GM23338 (cell line): Measurements from ENCODE around the gene POLR1A. TPM values are rescaled to one million over a fixed set of nuclear protein-coding genes. Genes with fewer than 3 reads are reported as not detected.

ENCODE experiments used
- ATAC-seq: fragments of 200-7000 bp; cut with Tn5 transposase; 3 replicates; pipeline ENCODE4 v1.9.1; 2020
- DNase-seq: peaks from one replicate; pipeline ENCODE4 v3.0.0-alpha.2; 2015; ENCODE audit warnings: low spot score
- H2AFZ ChIP-seq: fragments of 200-600 bp; sonication (generic); 2 replicates; pipeline ENCODE4 v1.8.0; 2016; ENCODE audit warnings: antibody characterized with exemption, mild to moderate bottlenecking, moderate library complexity
- H3F3A ChIP-seq: fragments of 200-600 bp; sonication (generic); replicated peaks from 2 replicates; pipeline ENCODE4 v1.8.0; 2017; ENCODE audit warnings: antibody characterized with exemption, mixed run types, low read depth
- H3K27ac ChIP-seq: fragments of 200-600 bp; sonication (generic); 2 replicates; pipeline ENCODE4 v1.6.1; 2016; ENCODE audit warnings: low read depth
- H3K27me3 ChIP-seq: fragments of 200-600 bp; sonication (generic); 2 replicates; pipeline ENCODE4 v1.8.0; 2016; ENCODE audit warnings: mild to moderate bottlenecking, mixed run types, moderate library complexity; ENCODE audit not compliant: insufficient read depth
- H3K36me3 ChIP-seq: fragments of 200-600 bp; sonication (generic); 2 replicates; pipeline ENCODE4 v1.8.0; 2016; ENCODE audit warnings: mild to moderate bottlenecking; ENCODE audit not compliant: insufficient read depth
- H3K4me1 ChIP-seq: fragments of 200-600 bp; sonication (generic); 2 replicates; pipeline ENCODE4 v1.8.0; 2016; ENCODE audit warnings: mild to moderate bottlenecking, moderate library complexity; ENCODE audit not compliant: insufficient read depth
- H3K4me2 ChIP-seq: fragments of 200-600 bp; sonication (generic); 2 replicates; pipeline ENCODE4 v1.7.1; 2017; ENCODE audit warnings: mixed run types
- H3K4me3 ChIP-seq: fragments of 200-600 bp; sonication (generic); 2 replicates; pipeline ENCODE4 v1.6.1; 2016; ENCODE audit warnings: mixed run types
- H3K79me2 ChIP-seq: fragments of 200-600 bp; sonication (generic); replicated peaks from 2 replicates; pipeline ENCODE4 v1.8.0; 2017; ENCODE audit warnings: mild to moderate bottlenecking; ENCODE audit not compliant: insufficient read depth
- H3K9me2 ChIP-seq: fragments of 200-600 bp; sonication (generic); 2 replicates; pipeline ENCODE4 v1.8.0; 2017; ENCODE audit not compliant: insufficient read depth
- H4K20me1 ChIP-seq: fragments of 200-600 bp; sonication (generic); replicated peaks from 2 replicates; pipeline ENCODE4 v1.8.0; 2017; ENCODE audit warnings: mild to moderate bottlenecking; ENCODE audit not compliant: insufficient read depth
- H3K27ac Mint-ChIP-seq: 2 replicates; pipeline ENCODE4 v1.8.0; 2020; ENCODE audit warnings: inconsistent platforms, mild to moderate bottlenecking, moderate library complexity, mixed read lengths
- H3K27me3 Mint-ChIP-seq: 3 replicates; pipeline ENCODE4 v1.8.0; 2022; ENCODE audit warnings: low read depth, mild to moderate bottlenecking, moderate library complexity, mixed read lengths, inconsistent platforms; ENCODE audit not compliant: insufficient read depth, poor library complexity
- H3K36me3 Mint-ChIP-seq: 3 replicates; pipeline ENCODE4 v1.8.0; 2021; ENCODE audit warnings: low read depth, mild to moderate bottlenecking, inconsistent platforms, moderate library complexity, mixed read lengths
- H3K4me1 Mint-ChIP-seq: 3 replicates; pipeline ENCODE4 v1.8.0; 2020; ENCODE audit warnings: mild to moderate bottlenecking, inconsistent platforms, mixed read lengths
- H3K4me3 Mint-ChIP-seq: 3 replicates; pipeline ENCODE4 v1.8.0; 2021; ENCODE audit warnings: moderate library complexity, mild to moderate bottlenecking, inconsistent platforms, mixed read lengths
- H3K9me3 Mint-ChIP-seq: 3 replicates; pipeline ENCODE4 v1.8.0; 2020; ENCODE audit warnings: moderate library complexity, mild to moderate bottlenecking, inconsistent platforms, mixed read lengths
- CREB1 ChIP-seq: fragments of 250-450 bp; sonication (Bioruptor Pico); IDR thresholded peaks from 2 replicates; pipeline ENCODE4 v1.5.0; 2020; ENCODE audit warnings: low read depth, mild to moderate bottlenecking, moderate library complexity
- EZH2 ChIP-seq: fragments of 200-600 bp; sonication (generic); IDR thresholded peaks from one replicate; pipeline ENCODE4 v1.8.0; 2017; ENCODE audit warnings: antibody characterized with exemption, mild to moderate bottlenecking, low read depth; ENCODE audit not compliant: unreplicated experiment
- EZH2phosphoT487 ChIP-seq: fragments of 200-600 bp; sonication (generic); IDR thresholded peaks from one replicate; pipeline ENCODE4 v1.8.1; 2018; ENCODE audit warnings: antibody characterized with exemption; ENCODE audit not compliant: unreplicated experiment
- JUNB ChIP-seq: IDR thresholded peaks from one replicate; pipeline ENCODE4 v1.6.1; 2016; ENCODE audit warnings: antibody characterized with exemption; ENCODE audit not compliant: unreplicated experiment
- NANOG ChIP-seq: IDR thresholded peaks from 2 replicates; pipeline ENCODE4 v1.6.1; 2016; ENCODE audit warnings: antibody characterized with exemption, borderline replicate concordance
- POLR2AphosphoS5 ChIP-seq: IDR thresholded peaks from 2 replicates; pipeline ENCODE4 v1.6.1; 2016; ENCODE audit warnings: antibody characterized with exemption, low read depth
- STAT1 ChIP-seq: IDR thresholded peaks from one replicate; pipeline ENCODE4 v1.6.1; 2016; ENCODE audit warnings: antibody characterized with exemption; ENCODE audit not compliant: unreplicated experiment
- ZNF114 ChIP-seq: fragments of 250-450 bp; sonication (Bioruptor Pico); IDR thresholded peaks from 2 replicates; pipeline ENCODE4 v1.5.0; 2020; ENCODE audit warnings: mild to moderate bottlenecking, moderate library complexity
- ZNF331 ChIP-seq: fragments of 250-450 bp; sonication (Bioruptor Pico); IDR thresholded peaks from 2 replicates; pipeline ENCODE4 v1.5.0; 2020; ENCODE audit warnings: low read depth, mild to moderate bottlenecking, moderate library complexity
- polyA plus RNA-seq: library from polyadenylated mRNA; unstranded; fragments of >200 nt; fragmentation: Nextera tagmentation; extraction: Ambion mirVana; gene quantifications from 2 replicates; pipeline ENCODE4 v1.2.1, GENCODE V29; 2016
- total RNA-seq: library from RNA; depleted of rRNA; stranded (reverse); fragments of >200 nt; shearing (Covaris generic); gene quantifications from 2 replicates; pipeline ENCODE4 v1.2.3, GENCODE V29; 2014
- TF ChIP-seq, protein P1 (sequence below), 2 experiments: fragments of 200-600 bp in 1 of 2; sonication (generic) in 1 of 2; conservative IDR thresholded peaks; 2 replicates each; pipeline versions ENCODE4 v1.5.1 to v1.6.1; 2016 to 2017; ENCODE audit warnings: antibody characterized with exemption in 2 of 2, low read depth in 2 of 2, mild to moderate bottlenecking in 2 of 2, moderate library complexity in 1 of 2
- TF ChIP-seq, protein P2 (sequence below): IDR thresholded peaks from one replicate; pipeline ENCODE4 v1.6.1; 2018; ENCODE audit warnings: antibody characterized with exemption; ENCODE audit not compliant: unreplicated experiment
- TF ChIP-seq, protein P3 (sequence below): fragments of 250-450 bp; sonication (Bioruptor Pico); IDR thresholded peaks from 2 replicates; pipeline ENCODE4 v1.5.0; 2020; ENCODE audit warnings: mild to moderate bottlenecking, moderate library complexity
- TF ChIP-seq, protein P4 (sequence below): IDR thresholded peaks from 2 replicates; pipeline ENCODE4 v1.6.1; 2016; ENCODE audit warnings: antibody characterized with exemption

The POLR1A gene
- total and polyA plus RNA-seq, 2 experiments from 2014 or later = 13.8 to 43.2 TPM

DNA sequence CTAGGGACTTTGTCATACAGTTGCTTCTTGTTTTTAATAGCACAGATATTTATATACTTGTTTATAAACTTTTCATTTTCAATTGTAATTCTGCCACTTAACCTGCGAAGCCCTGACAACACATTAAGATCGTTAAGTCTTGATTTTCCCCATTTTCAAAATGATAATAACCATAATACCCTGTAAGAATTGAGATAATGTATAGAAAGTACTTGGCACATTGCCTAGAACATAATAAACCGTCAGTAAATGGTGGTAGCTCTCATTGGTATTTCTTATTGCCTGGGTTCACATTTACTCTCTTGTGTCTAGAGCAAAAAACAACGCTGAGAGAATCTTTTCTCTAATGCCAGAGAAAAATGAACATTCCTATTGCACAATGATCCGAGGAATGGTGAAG, 19.0 kb upstream of the POLR1A start:
- H3K4me3 Mint-ChIP-seq = no peak overlapping the region
- Histone ChIP-seq H3K27ac (no peak overlapping the region), H3K4me3 (no peak overlapping the region), H3K27me3 (no peaks in the 10 kb centered on the region), H2AFZ (no peak overlapping the region), H3K36me3 (peaks cover 95% of the 10 kb centered on the region), H3K79me2 (peaks cover 7% of the 10 kb centered on the region), H4K20me1 (peaks cover 15% of the 10 kb centered on the region), H3K9me2 (no peaks in the 10 kb centered on the region), H3K4me2 (no peak overlapping the region), H3K4me1 (no peaks in the 10 kb centered on the region), H3F3A (no peaks in the 10 kb centered on the region)
- no peaks in the 10 kb centered on the region for H3K4me1 Mint-ChIP-seq
- peaks cover 93% of the 10 kb centered on the region for H3K36me3 Mint-ChIP-seq
- H3K27ac Mint-ChIP-seq = no peak overlapping the region
- H3K27me3 Mint-ChIP-seq = no peaks in the 10 kb centered on the region
- DNase-seq (no peak), ATAC-seq (no peak)
- TF ChIP-seq, protein P1, sequence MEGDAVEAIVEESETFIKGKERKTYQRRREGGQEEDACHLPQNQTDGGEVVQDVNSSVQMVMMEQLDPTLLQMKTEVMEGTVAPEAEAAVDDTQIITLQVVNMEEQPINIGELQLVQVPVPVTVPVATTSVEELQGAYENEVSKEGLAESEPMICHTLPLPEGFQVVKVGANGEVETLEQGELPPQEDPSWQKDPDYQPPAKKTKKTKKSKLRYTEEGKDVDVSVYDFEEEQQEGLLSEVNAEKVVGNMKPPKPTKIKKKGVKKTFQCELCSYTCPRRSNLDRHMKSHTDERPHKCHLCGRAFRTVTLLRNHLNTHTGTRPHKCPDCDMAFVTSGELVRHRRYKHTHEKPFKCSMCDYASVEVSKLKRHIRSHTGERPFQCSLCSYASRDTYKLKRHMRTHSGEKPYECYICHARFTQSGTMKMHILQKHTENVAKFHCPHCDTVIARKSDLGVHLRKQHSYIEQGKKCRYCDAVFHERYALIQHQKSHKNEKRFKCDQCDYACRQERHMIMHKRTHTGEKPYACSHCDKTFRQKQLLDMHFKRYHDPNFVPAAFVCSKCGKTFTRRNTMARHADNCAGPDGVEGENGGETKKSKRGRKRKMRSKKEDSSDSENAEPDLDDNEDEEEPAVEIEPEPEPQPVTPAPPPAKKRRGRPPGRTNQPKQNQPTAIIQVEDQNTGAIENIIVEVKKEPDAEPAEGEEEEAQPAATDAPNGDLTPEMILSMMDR (conservative IDR thresholded peaks at IDR 0.05; ENCODE audit: low read depth in 2 of 2) = no peak
- no peak for TF ChIP-seq JUNB
- TF ChIP-seq CREB1 = no peak
- no peak for TF ChIP-seq ZNF331 (CRISPR knock-in tag)
- TF ChIP-seq EZH2 = no peak
- no peak for TF ChIP-seq EZH2phosphoT487
- TF ChIP-seq POLR2AphosphoS5 = no peak
- no peak for TF ChIP-seq STAT1
- TF ChIP-seq ZNF114 (CRISPR knock-in tag) = no peak
- TF ChIP-seq, protein P2, sequence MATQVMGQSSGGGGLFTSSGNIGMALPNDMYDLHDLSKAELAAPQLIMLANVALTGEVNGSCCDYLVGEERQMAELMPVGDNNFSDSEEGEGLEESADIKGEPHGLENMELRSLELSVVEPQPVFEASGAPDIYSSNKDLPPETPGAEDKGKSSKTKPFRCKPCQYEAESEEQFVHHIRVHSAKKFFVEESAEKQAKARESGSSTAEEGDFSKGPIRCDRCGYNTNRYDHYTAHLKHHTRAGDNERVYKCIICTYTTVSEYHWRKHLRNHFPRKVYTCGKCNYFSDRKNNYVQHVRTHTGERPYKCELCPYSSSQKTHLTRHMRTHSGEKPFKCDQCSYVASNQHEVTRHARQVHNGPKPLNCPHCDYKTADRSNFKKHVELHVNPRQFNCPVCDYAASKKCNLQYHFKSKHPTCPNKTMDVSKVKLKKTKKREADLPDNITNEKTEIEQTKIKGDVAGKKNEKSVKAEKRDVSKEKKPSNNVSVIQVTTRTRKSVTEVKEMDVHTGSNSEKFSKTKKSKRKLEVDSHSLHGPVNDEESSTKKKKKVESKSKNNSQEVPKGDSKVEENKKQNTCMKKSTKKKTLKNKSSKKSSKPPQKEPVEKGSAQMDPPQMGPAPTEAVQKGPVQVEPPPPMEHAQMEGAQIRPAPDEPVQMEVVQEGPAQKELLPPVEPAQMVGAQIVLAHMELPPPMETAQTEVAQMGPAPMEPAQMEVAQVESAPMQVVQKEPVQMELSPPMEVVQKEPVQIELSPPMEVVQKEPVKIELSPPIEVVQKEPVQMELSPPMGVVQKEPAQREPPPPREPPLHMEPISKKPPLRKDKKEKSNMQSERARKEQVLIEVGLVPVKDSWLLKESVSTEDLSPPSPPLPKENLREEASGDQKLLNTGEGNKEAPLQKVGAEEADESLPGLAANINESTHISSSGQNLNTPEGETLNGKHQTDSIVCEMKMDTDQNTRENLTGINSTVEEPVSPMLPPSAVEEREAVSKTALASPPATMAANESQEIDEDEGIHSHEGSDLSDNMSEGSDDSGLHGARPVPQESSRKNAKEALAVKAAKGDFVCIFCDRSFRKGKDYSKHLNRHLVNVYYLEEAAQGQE = no peak
- no peak for TF ChIP-seq NANOG
- TF ChIP-seq, protein P3, sequence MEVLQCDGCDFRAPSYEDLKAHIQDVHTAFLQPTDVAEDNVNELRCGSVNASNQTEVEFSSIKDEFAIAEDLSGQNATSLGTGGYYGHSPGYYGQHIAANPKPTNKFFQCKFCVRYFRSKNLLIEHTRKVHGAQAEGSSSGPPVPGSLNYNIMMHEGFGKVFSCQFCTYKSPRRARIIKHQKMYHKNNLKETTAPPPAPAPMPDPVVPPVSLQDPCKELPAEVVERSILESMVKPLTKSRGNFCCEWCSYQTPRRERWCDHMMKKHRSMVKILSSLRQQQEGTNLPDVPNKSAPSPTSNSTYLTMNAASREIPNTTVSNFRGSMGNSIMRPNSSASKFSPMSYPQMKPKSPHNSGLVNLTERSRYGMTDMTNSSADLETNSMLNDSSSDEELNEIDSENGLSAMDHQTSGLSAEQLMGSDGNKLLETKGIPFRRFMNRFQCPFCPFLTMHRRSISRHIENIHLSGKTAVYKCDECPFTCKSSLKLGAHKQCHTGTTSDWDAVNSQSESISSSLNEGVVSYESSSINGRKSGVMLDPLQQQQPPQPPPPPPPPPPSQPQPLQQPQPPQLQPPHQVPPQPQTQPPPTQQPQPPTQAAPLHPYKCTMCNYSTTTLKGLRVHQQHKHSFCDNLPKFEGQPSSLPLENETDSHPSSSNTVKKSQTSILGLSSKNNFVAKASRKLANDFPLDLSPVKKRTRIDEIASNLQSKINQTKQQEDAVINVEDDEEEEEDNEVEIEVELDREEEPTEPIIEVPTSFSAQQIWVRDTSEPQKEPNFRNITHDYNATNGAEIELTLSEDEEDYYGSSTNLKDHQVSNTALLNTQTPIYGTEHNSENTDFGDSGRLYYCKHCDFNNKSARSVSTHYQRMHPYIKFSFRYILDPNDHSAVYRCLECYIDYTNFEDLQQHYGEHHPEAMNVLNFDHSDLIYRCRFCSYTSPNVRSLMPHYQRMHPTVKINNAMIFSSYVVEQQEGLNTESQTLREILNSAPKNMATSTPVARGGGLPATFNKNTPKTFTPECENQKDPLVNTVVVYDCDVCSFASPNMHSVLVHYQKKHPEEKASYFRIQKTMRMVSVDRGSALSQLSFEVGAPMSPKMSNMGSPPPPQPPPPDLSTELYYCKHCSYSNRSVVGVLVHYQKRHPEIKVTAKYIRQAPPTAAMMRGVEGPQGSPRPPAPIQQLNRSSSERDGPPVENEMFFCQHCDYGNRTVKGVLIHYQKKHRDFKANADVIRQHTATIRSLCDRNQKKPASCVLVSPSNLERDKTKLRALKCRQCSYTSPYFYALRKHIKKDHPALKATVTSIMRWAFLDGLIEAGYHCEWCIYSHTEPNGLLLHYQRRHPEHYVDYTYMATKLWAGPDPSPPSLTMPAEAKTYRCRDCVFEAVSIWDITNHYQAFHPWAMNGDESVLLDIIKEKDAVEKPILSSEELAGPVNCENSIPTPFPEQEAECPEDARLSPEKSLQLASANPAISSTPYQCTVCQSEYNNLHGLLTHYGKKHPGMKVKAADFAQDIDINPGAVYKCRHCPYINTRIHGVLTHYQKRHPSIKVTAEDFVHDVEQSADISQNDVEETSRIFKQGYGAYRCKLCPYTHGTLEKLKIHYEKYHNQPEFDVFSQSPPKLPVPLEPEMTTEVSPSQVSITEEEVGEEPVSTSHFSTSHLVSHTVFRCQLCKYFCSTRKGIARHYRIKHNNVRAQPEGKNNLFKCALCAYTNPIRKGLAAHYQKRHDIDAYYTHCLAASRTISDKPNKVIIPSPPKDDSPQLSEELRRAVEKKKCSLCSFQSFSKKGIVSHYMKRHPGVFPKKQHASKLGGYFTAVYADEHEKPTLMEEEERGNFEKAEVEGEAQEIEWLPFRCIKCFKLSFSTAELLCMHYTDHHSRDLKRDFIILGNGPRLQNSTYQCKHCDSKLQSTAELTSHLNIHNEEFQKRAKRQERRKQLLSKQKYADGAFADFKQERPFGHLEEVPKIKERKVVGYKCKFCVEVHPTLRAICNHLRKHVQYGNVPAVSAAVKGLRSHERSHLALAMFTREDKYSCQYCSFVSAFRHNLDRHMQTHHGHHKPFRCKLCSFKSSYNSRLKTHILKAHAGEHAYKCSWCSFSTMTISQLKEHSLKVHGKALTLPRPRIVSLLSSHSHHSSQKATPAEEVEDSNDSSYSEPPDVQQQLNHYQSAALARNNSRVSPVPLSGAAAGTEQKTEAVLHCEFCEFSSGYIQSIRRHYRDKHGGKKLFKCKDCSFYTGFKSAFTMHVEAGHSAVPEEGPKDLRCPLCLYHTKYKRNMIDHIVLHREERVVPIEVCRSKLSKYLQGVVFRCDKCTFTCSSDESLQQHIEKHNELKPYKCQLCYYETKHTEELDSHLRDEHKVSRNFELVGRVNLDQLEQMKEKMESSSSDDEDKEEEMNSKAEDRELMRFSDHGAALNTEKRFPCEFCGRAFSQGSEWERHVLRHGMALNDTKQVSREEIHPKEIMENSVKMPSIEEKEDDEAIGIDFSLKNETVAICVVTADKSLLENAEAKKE (CRISPR knock-in tag) = no peak
- TF ChIP-seq, protein P4, sequence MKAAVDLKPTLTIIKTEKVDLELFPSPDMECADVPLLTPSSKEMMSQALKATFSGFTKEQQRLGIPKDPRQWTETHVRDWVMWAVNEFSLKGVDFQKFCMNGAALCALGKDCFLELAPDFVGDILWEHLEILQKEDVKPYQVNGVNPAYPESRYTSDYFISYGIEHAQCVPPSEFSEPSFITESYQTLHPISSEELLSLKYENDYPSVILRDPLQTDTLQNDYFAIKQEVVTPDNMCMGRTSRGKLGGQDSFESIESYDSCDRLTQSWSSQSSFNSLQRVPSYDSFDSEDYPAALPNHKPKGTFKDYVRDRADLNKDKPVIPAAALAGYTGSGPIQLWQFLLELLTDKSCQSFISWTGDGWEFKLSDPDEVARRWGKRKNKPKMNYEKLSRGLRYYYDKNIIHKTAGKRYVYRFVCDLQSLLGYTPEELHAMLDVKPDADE = no peak
- no peaks in the 10 kb centered on the region for H3K9me3 Mint-ChIP-seq
